ENCODE data around the gene ZBTB46.
"Not testable (repeated sequence)": the region's sequence is repeated elsewhere in the genome, so short reads cannot be mapped to it uniquely, and the experiment has no call there.

The ZBTB46 gene

GRCh38 chr20:63854766-63855362, 23.8 kb upstream of the ZBTB46 start:
- H3K4me1 ChIP-seq (ENCODE audit: control insufficient read depth, insufficient read depth, low read length): peaks cover 4% of the 10 kb centered on the region
- no peak overlapping the region for H3K9ac ChIP-seq (ENCODE audit: low read length)
- no peak overlapping the region for H3K27ac ChIP-seq (ENCODE audit: low read depth, low read length)
- peak overlapping the region; percentile 8 for H3K4me3 ChIP-seq (ENCODE audit: low read length)
- peaks cover 17% of the 10 kb centered on the region for H3K27me3 ChIP-seq (ENCODE audit: control insufficient read depth, insufficient read depth, low read length)
- H3K36me3 ChIP-seq (ENCODE audit: control insufficient read depth, insufficient read depth, low read length): no peaks in the 10 kb centered on the region

- Histone ChIP-seq H3K9ac (ENCODE audit: low read length) (no peak overlapping the region), H3K4me3 (ENCODE audit: low read length) (peak overlapping the region; percentile 8), H3K27me3 (ENCODE audit: control insufficient read depth, insufficient read depth, low read length) (peaks cover 17% of the 10 kb centered on the region), H3K36me3 (ENCODE audit: control insufficient read depth, insufficient read depth, low read length) (no peaks in the 10 kb centered on the region), H3K4me1 (ENCODE audit: control insufficient read depth, insufficient read depth, low read length) (peaks cover 4% of the 10 kb centered on the region), H3K27ac (ENCODE audit: low read depth, low read length) (peak overlapping the region; percentile 32)
Measured at GRCh38 chr20:63854069-63854765, 23.2 kb upstream of the ZBTB46 start.

GRCh38 chr20:63853733-63854068, 22.6 kb upstream of the ZBTB46 start:
- H3K27ac ChIP-seq (ENCODE audit: low read depth, low read length); H3K36me3 ChIP-seq (ENCODE audit: control insufficient read depth, insufficient read depth, low read length); H3K4me3 ChIP-seq (ENCODE audit: low read length); H3K4me1 ChIP-seq (ENCODE audit: control insufficient read depth, insufficient read depth, low read length); H3K9ac ChIP-seq (ENCODE audit: low read length): not testable (repeated sequence)
- H3K27me3 ChIP-seq (ENCODE audit: control insufficient read depth, insufficient read depth, low read length): peaks cover 17% of the 10 kb centered on the region

- H3K4me3 ChIP-seq (ENCODE audit: low read length); H3K36me3 ChIP-seq (ENCODE audit: control insufficient read depth, insufficient read depth, low read length); H3K27ac ChIP-seq (ENCODE audit: low read depth, low read length); H3K9ac ChIP-seq (ENCODE audit: low read length); H3K4me1 ChIP-seq (ENCODE audit: control insufficient read depth, insufficient read depth, low read length): not testable (repeated sequence)
- H3K27me3 ChIP-seq (ENCODE audit: control insufficient read depth, insufficient read depth, low read length): peaks cover 23% of the 10 kb centered on the region
Measured at GRCh38 chr20:63851548-63851943, 20.5 kb upstream of the ZBTB46 start.

GRCh38 chr20:63850689-63851547, 19.9 kb upstream of the ZBTB46 start:
- H3K27ac ChIP-seq (ENCODE audit: low read depth, low read length): no peak overlapping the region
- H3K4me3 ChIP-seq (ENCODE audit: low read length): no peak overlapping the region
- H3K27me3 ChIP-seq (ENCODE audit: control insufficient read depth, insufficient read depth, low read length): peaks cover 24% of the 10 kb centered on the region
- peaks cover 2% of the 10 kb centered on the region for H3K4me1 ChIP-seq (ENCODE audit: control insufficient read depth, insufficient read depth, low read length)
- H3K9ac ChIP-seq (ENCODE audit: low read length): no peak overlapping the region
- no peaks in the 10 kb centered on the region for H3K36me3 ChIP-seq (ENCODE audit: control insufficient read depth, insufficient read depth, low read length)

- Histone ChIP-seq H3K27me3 (ENCODE audit: control insufficient read depth, insufficient read depth, low read length) (peaks cover 23% of the 10 kb centered on the region), H3K4me3 (ENCODE audit: low read length) (no peak overlapping the region), H3K9ac (ENCODE audit: low read length) (no peak overlapping the region), H3K27ac (ENCODE audit: low read depth, low read length) (no peak overlapping the region), H3K4me1 (ENCODE audit: control insufficient read depth, insufficient read depth, low read length) (no peaks in the 10 kb centered on the region), H3K36me3 (ENCODE audit: control insufficient read depth, insufficient read depth, low read length) (no peaks in the 10 kb centered on the region)
Measured at GRCh38 chr20:63848003-63848911, 17.2 kb upstream of the ZBTB46 start.

- H3K36me3 ChIP-seq (ENCODE audit: control insufficient read depth, insufficient read depth, low read length): no peaks in the 10 kb centered on the region
- no peaks in the 10 kb centered on the region for H3K4me1 ChIP-seq (ENCODE audit: control insufficient read depth, insufficient read depth, low read length)
- H3K27ac ChIP-seq (ENCODE audit: low read depth, low read length): peak overlapping the region; percentile 3
- H3K9ac ChIP-seq (ENCODE audit: low read length): no peak overlapping the region
- no peak overlapping the region for H3K4me3 ChIP-seq (ENCODE audit: low read length)
- H3K27me3 ChIP-seq (ENCODE audit: control insufficient read depth, insufficient read depth, low read length): peaks cover 23% of the 10 kb centered on the region
Measured at GRCh38 chr20:63847237-63848002, 16.4 kb upstream of the ZBTB46 start.

GRCh38 chr20:63846888-63847236, 15.8 kb upstream of the ZBTB46 start:
- no peak overlapping the region for H3K27ac ChIP-seq (ENCODE audit: low read depth, low read length)
- H3K27me3 ChIP-seq (ENCODE audit: control insufficient read depth, insufficient read depth, low read length): peaks cover 23% of the 10 kb centered on the region
- no peak overlapping the region for H3K9ac ChIP-seq (ENCODE audit: low read length)
- H3K36me3 ChIP-seq (ENCODE audit: control insufficient read depth, insufficient read depth, low read length): no peaks in the 10 kb centered on the region
- H3K4me1 ChIP-seq (ENCODE audit: control insufficient read depth, insufficient read depth, low read length): no peaks in the 10 kb centered on the region
- no peak overlapping the region for H3K4me3 ChIP-seq (ENCODE audit: low read length)

GRCh38 chr20:63846128-63846771, 15.2 kb upstream of the ZBTB46 start:
- Histone ChIP-seq H3K36me3 (ENCODE audit: control insufficient read depth, insufficient read depth, low read length) (no peaks in the 10 kb centered on the region), H3K27me3 (ENCODE audit: control insufficient read depth, insufficient read depth, low read length) (peaks cover 23% of the 10 kb centered on the region), H3K9ac (ENCODE audit: low read length) (no peak overlapping the region), H3K27ac (ENCODE audit: low read depth, low read length) (no peak overlapping the region), H3K4me3 (ENCODE audit: low read length) (no peak overlapping the region), H3K4me1 (ENCODE audit: control insufficient read depth, insufficient read depth, low read length) (no peaks in the 10 kb centered on the region)

GRCh38 chr20:63844511-63844991, 13.5 kb upstream of the ZBTB46 start:
- no peak overlapping the region for H3K9ac ChIP-seq (ENCODE audit: low read length)
- no peak overlapping the region for H3K27ac ChIP-seq (ENCODE audit: low read depth, low read length)
- no peak overlapping the region for H3K4me3 ChIP-seq (ENCODE audit: low read length)
- no peaks in the 10 kb centered on the region for H3K4me1 ChIP-seq (ENCODE audit: control insufficient read depth, insufficient read depth, low read length)
- peaks cover 23% of the 10 kb centered on the region for H3K27me3 ChIP-seq (ENCODE audit: control insufficient read depth, insufficient read depth, low read length)
- no peaks in the 10 kb centered on the region for H3K36me3 ChIP-seq (ENCODE audit: control insufficient read depth, insufficient read depth, low read length)

GRCh38 chr20:63843778-63844177, 12.7 kb upstream of the ZBTB46 start:
- H3K27me3 ChIP-seq (ENCODE audit: control insufficient read depth, insufficient read depth, low read length): peaks cover 23% of the 10 kb centered on the region
- H3K27ac ChIP-seq (ENCODE audit: low read depth, low read length): no peak overlapping the region
- H3K4me1 ChIP-seq (ENCODE audit: control insufficient read depth, insufficient read depth, low read length): no peaks in the 10 kb centered on the region
- H3K9ac ChIP-seq (ENCODE audit: low read length): no peak overlapping the region
- no peak overlapping the region for H3K4me3 ChIP-seq (ENCODE audit: low read length)
- no peaks in the 10 kb centered on the region for H3K36me3 ChIP-seq (ENCODE audit: control insufficient read depth, insufficient read depth, low read length)
